ENCODE measurements around the gene S1PR1.
A peak's percentile ranks its signal among the peaks of the same experiment; 100 is the strongest.
"Not testable (repeated sequence)": the region's sequence is repeated elsewhere in the genome, so short reads cannot be mapped to it uniquely, and the experiment has no call there.

The S1PR1 gene

GRCh38 chr1:101236516-101237228 is at the start of gene S1PR1:
S1PR1 (plus strand) TSS chr1:101237019; CDS start chr1:101238985, 1,966 bp downstream.
- peak within 1 kb of the TSS; percentile 84 for H3K4me3 ChIP-seq (ENCODE audit: low read length)
- H3K4me1 ChIP-seq (ENCODE audit: control insufficient read depth, low read depth, low read length) = peaks cover 15% of the 10 kb centered on the region
- no peaks in the 10 kb centered on the region for H3K36me3 ChIP-seq (ENCODE audit: control insufficient read depth, low read depth, low read length)
- peak within 1 kb of the TSS; percentile 64 for H3K9ac ChIP-seq (ENCODE audit: low read length)
- no peaks in the 10 kb centered on the region for H3K9me3 ChIP-seq (ENCODE audit: control insufficient read depth, low read depth, low read length)
- H3K27ac ChIP-seq (ENCODE audit: low read length) = no peak within 1 kb of the TSS
- H3K27me3 ChIP-seq (ENCODE audit: control insufficient read depth, insufficient read depth, low read length) = peaks cover 40% of the 10 kb centered on the region

- Histone ChIP-seq H3K9me3 (ENCODE audit: control insufficient read depth, low read depth, low read length) (no peaks in the 10 kb centered on the region), H3K36me3 (ENCODE audit: control insufficient read depth, low read depth, low read length) (no peaks in the 10 kb centered on the region), H3K9ac (ENCODE audit: low read length) (no peak overlapping the region), H3K4me3 (ENCODE audit: low read length) (no peak overlapping the region), H3K27ac (ENCODE audit: low read length) (no peak overlapping the region), H3K4me1 (ENCODE audit: control insufficient read depth, low read depth, low read length) (no peaks in the 10 kb centered on the region), H3K27me3 (ENCODE audit: control insufficient read depth, insufficient read depth, low read length) (no peaks in the 10 kb centered on the region)
Measured at GRCh38 chr1:101187297-101187696, 49.5 kb upstream of the S1PR1 start.

GRCh38 chr1:101188331-101188730 is 48.5 kb upstream of the S1PR1 start:
- Histone ChIP-seq H3K36me3 (ENCODE audit: control insufficient read depth, low read depth, low read length) (no peaks in the 10 kb centered on the region), H3K27me3 (ENCODE audit: control insufficient read depth, insufficient read depth, low read length) (no peaks in the 10 kb centered on the region), H3K9ac (ENCODE audit: low read length) (no peak overlapping the region), H3K9me3 (ENCODE audit: control insufficient read depth, low read depth, low read length) (no peaks in the 10 kb centered on the region), H3K27ac (ENCODE audit: low read length) (no peak overlapping the region), H3K4me1 (ENCODE audit: control insufficient read depth, low read depth, low read length) (no peaks in the 10 kb centered on the region), H3K4me3 (ENCODE audit: low read length) (no peak overlapping the region)

GRCh38 chr1:101188968-101189367 is 47.9 kb upstream of the S1PR1 start:
- not testable (repeated sequence) for H3K4me1 ChIP-seq (ENCODE audit: control insufficient read depth, low read depth, low read length); H3K27ac ChIP-seq (ENCODE audit: low read length); H3K9me3 ChIP-seq (ENCODE audit: control insufficient read depth, low read depth, low read length); H3K9ac ChIP-seq (ENCODE audit: low read length); H3K36me3 ChIP-seq (ENCODE audit: control insufficient read depth, low read depth, low read length); H3K27me3 ChIP-seq (ENCODE audit: control insufficient read depth, insufficient read depth, low read length); H3K4me3 ChIP-seq (ENCODE audit: low read length)

DNA sequence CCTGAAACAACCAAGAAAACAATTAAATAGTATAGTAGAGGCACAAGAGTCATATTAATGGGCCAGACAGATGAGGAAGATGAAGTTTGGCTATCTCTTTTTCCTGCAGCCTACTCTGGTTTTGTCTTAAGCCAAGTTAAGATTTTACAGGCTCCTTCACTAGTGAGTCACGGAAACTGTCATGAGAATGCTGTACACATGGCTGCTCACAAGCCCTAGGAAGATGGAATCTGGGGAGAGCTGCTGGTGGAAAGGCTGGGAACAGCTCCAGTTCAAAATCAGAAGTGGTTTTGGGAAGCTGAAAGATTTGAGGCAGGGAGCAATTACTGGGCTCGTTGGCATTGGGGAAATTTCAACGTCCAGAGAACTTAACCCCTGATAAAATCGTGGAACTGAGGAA is 46.4 kb upstream of the S1PR1 start:
- Histone ChIP-seq H3K36me3 (ENCODE audit: control insufficient read depth, low read depth, low read length) (no peaks in the 10 kb centered on the region), H3K4me1 (ENCODE audit: control insufficient read depth, low read depth, low read length) (no peaks in the 10 kb centered on the region), H3K9ac (ENCODE audit: low read length) (no peak overlapping the region), H3K9me3 (ENCODE audit: control insufficient read depth, low read depth, low read length) (no peaks in the 10 kb centered on the region), H3K27me3 (ENCODE audit: control insufficient read depth, insufficient read depth, low read length) (no peaks in the 10 kb centered on the region), H3K27ac (ENCODE audit: low read length) (no peak overlapping the region), H3K4me3 (ENCODE audit: low read length) (no peak overlapping the region)

- Histone ChIP-seq H3K27me3 (ENCODE audit: control insufficient read depth, insufficient read depth, low read length) (no peaks in the 10 kb centered on the region), H3K9ac (ENCODE audit: low read length) (no peak overlapping the region), H3K36me3 (ENCODE audit: control insufficient read depth, low read depth, low read length) (no peaks in the 10 kb centered on the region), H3K9me3 (ENCODE audit: control insufficient read depth, low read depth, low read length) (no peaks in the 10 kb centered on the region), H3K4me3 (ENCODE audit: low read length) (no peak overlapping the region), H3K4me1 (ENCODE audit: control insufficient read depth, low read depth, low read length) (no peaks in the 10 kb centered on the region), H3K27ac (ENCODE audit: low read length) (no peak overlapping the region)
Measured at GRCh38 chr1:101191049-101191448, 45.8 kb upstream of the S1PR1 start.

DNA sequence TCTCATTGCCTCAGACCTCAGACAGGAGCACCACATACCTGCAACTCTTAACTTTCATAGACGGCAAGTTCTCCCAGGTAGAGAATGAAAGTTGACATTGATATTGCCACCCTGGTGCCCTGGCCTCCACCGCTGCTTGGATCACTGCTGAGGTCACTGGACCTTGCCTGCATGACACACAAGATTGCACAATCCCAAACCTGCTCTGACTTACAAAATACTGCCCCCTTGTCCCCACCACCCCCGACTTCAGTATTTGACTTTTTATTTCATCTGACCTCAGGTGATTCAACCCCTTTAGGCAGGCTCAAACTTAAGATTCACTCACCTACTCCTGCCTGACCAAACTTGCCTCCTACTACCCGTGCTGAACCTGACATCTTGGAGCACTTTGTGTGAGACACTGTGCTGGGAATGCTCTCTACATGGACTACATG is 43.1 kb upstream of the S1PR1 start:
- Histone ChIP-seq H3K4me1 (ENCODE audit: control insufficient read depth, low read depth, low read length) (no peaks in the 10 kb centered on the region), H3K9ac (ENCODE audit: low read length) (no peak overlapping the region), H3K27ac (ENCODE audit: low read length) (no peak overlapping the region), H3K9me3 (ENCODE audit: control insufficient read depth, low read depth, low read length) (no peaks in the 10 kb centered on the region), H3K27me3 (ENCODE audit: control insufficient read depth, insufficient read depth, low read length) (no peaks in the 10 kb centered on the region), H3K4me3 (ENCODE audit: low read length) (no peak overlapping the region), H3K36me3 (ENCODE audit: control insufficient read depth, low read depth, low read length) (no peaks in the 10 kb centered on the region)

- H3K9ac ChIP-seq (ENCODE audit: low read length) = no peak overlapping the region
- H3K36me3 ChIP-seq (ENCODE audit: control insufficient read depth, low read depth, low read length) = no peaks in the 10 kb centered on the region
- H3K27ac ChIP-seq (ENCODE audit: low read length) = no peak overlapping the region
- H3K4me3 ChIP-seq (ENCODE audit: low read length) = no peak overlapping the region
- H3K27me3 ChIP-seq (ENCODE audit: control insufficient read depth, insufficient read depth, low read length) = no peaks in the 10 kb centered on the region
- no peaks in the 10 kb centered on the region for H3K9me3 ChIP-seq (ENCODE audit: control insufficient read depth, low read depth, low read length)
- H3K4me1 ChIP-seq (ENCODE audit: control insufficient read depth, low read depth, low read length) = no peaks in the 10 kb centered on the region
Measured at GRCh38 chr1:101194746-101195145, 42.1 kb upstream of the S1PR1 start.

- H3K9ac ChIP-seq (ENCODE audit: low read length) = no peak overlapping the region
- no peak overlapping the region for H3K4me3 ChIP-seq (ENCODE audit: low read length)
- H3K27ac ChIP-seq (ENCODE audit: low read length) = no peak overlapping the region
- H3K27me3 ChIP-seq (ENCODE audit: control insufficient read depth, insufficient read depth, low read length) = no peaks in the 10 kb centered on the region
- H3K4me1 ChIP-seq (ENCODE audit: control insufficient read depth, low read depth, low read length) = no peaks in the 10 kb centered on the region
- no peaks in the 10 kb centered on the region for H3K9me3 ChIP-seq (ENCODE audit: control insufficient read depth, low read depth, low read length)
- H3K36me3 ChIP-seq (ENCODE audit: control insufficient read depth, low read depth, low read length) = no peaks in the 10 kb centered on the region
Measured at GRCh38 chr1:101196668-101197067, 40.2 kb upstream of the S1PR1 start.

GRCh38 chr1:101198842-101199636 is 37.8 kb upstream of the S1PR1 start:
- Histone ChIP-seq H3K4me3 (ENCODE audit: low read length) (no peak overlapping the region), H3K9ac (ENCODE audit: low read length) (no peak overlapping the region), H3K27me3 (ENCODE audit: control insufficient read depth, insufficient read depth, low read length) (no peaks in the 10 kb centered on the region), H3K27ac (ENCODE audit: low read length) (no peak overlapping the region), H3K9me3 (ENCODE audit: control insufficient read depth, low read depth, low read length) (no peaks in the 10 kb centered on the region), H3K4me1 (ENCODE audit: control insufficient read depth, low read depth, low read length) (no peaks in the 10 kb centered on the region), H3K36me3 (ENCODE audit: control insufficient read depth, low read depth, low read length) (no peaks in the 10 kb centered on the region)

DNA sequence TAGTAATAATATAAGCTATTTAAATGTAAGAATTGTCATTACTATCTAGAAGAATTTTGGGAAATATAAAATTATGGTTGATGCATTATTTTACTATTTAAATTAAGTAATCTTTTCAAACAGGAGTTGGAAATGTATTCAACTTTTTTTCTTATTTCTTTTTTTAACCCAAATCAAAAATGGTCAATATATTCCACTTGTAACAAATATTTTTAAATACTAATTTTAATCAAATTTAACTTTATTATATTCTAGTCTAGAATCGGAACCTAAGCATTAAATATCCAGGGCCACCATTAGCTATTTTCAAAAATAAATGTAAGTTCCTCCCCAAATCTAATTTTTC is 37.2 kb upstream of the S1PR1 start:
- H3K27me3 ChIP-seq (ENCODE audit: control insufficient read depth, insufficient read depth, low read length) = no peaks in the 10 kb centered on the region
- H3K9me3 ChIP-seq (ENCODE audit: control insufficient read depth, low read depth, low read length) = no peaks in the 10 kb centered on the region
- no peaks in the 10 kb centered on the region for H3K4me1 ChIP-seq (ENCODE audit: control insufficient read depth, low read depth, low read length)
- H3K4me3 ChIP-seq (ENCODE audit: low read length) = no peak overlapping the region
- no peak overlapping the region for H3K9ac ChIP-seq (ENCODE audit: low read length)
- no peak overlapping the region for H3K27ac ChIP-seq (ENCODE audit: low read length)
- H3K36me3 ChIP-seq (ENCODE audit: control insufficient read depth, low read depth, low read length) = no peaks in the 10 kb centered on the region

GRCh38 chr1:101200513-101200912 is 36.3 kb upstream of the S1PR1 start:
- Histone ChIP-seq H3K27ac (ENCODE audit: low read length) (no peak overlapping the region), H3K27me3 (ENCODE audit: control insufficient read depth, insufficient read depth, low read length) (no peaks in the 10 kb centered on the region), H3K9ac (ENCODE audit: low read length) (no peak overlapping the region), H3K4me3 (ENCODE audit: low read length) (no peak overlapping the region), H3K36me3 (ENCODE audit: control insufficient read depth, low read depth, low read length) (no peaks in the 10 kb centered on the region), H3K9me3 (ENCODE audit: control insufficient read depth, low read depth, low read length) (no peaks in the 10 kb centered on the region), H3K4me1 (ENCODE audit: control insufficient read depth, low read depth, low read length) (no peaks in the 10 kb centered on the region)

All from iPS-18a (cell line).